Prostate gland (tissue), 2 donors: ENCODE measurements around the gene USF1.

Experiments used
- CTCF ChIP-seq, 4 experiments: fragments of 200-600 bp in 2 of 4; fragments of 450-650 bp in 2 of 4; sonication (generic) in 2 of 4; IDR thresholded peaks; 1 replicate in 3 of 4; 2 replicates in 1 of 4; pipeline ENCODE4 v1.5.1; 2016 to 2019; ENCODE audit warnings: antibody characterized with exemption in 4 of 4, mild to moderate bottlenecking in 2 of 4, moderate library complexity in 2 of 4
- POLR2A ChIP-seq: fragments of 450-650 bp; IDR thresholded peaks from one replicate; pipeline ENCODE4 v1.6.1; 2016; ENCODE audit warnings: antibody characterized with exemption, mild to moderate bottlenecking

- TF ChIP-seq POLR2A, result no peak
- TF ChIP-seq CTCF (IDR thresholded peaks at IDR 0.05), result no peak
These were observed 38.4 kb downstream of the USF1 start for GRCh38 chr1:161007369-161007768.
